Measurements from ENCODE around the gene CYLC2.

CYLC2 gene, protein sequence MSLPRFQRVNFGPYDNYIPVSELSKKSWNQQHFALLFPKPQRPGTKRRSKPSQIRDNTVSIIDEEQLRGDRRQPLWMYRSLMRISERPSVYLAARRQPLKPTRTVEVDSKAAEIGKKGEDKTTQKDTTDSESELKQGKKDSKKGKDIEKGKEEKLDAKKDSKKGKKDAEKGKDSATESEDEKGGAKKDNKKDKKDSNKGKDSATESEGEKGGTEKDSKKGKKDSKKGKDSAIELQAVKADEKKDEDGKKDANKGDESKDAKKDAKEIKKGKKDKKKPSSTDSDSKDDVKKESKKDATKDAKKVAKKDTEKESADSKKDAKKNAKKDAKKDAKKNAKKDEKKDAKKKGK

GRCh38 chr9:102995033-102995432 is at the start of gene CYLC2:
Gene CYLC2 (plus strand): TSS chr9:102995333. CDS start chr9:102995381, 48 bp downstream.
- no peak for DNase-seq

DNA sequence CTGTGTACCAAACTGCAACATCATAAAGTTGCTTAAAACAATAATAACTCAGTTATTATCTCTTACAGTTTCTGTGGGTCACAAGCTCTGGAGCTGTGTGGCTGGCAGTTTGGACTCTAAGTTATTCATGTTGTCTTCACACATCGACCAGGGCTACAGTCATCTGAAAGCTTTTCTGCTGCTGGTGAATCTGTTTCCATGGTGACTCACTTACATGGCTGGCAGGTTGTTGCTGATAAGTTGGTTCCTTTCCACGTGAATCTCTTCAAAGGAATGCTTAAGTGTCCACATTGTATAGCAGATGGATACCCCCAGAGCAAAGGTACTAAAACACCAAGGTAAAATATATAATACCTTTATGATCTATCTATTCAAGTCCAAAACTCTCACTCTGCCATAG is 44.8 kb upstream of the CYLC2 start:
- no peak for DNase-seq

GRCh38 chr9:102966999-102967398 is 28.1 kb upstream of the CYLC2 start:
- no peak for DNase-seq

- DNase-seq = no peak
These were observed 27.2 kb upstream of the CYLC2 start for GRCh38 chr9:102967979-102968378.

GRCh38 chr9:102972780-102973179 is 22.4 kb upstream of the CYLC2 start:
- no peak for DNase-seq

- no peak for DNase-seq
These were observed 20.6 kb upstream of the CYLC2 start for GRCh38 chr9:102974530-102974929.

GRCh38 chr9:102975251-102975650 is 19.9 kb upstream of the CYLC2 start:
- DNase-seq = no peak

DNA sequence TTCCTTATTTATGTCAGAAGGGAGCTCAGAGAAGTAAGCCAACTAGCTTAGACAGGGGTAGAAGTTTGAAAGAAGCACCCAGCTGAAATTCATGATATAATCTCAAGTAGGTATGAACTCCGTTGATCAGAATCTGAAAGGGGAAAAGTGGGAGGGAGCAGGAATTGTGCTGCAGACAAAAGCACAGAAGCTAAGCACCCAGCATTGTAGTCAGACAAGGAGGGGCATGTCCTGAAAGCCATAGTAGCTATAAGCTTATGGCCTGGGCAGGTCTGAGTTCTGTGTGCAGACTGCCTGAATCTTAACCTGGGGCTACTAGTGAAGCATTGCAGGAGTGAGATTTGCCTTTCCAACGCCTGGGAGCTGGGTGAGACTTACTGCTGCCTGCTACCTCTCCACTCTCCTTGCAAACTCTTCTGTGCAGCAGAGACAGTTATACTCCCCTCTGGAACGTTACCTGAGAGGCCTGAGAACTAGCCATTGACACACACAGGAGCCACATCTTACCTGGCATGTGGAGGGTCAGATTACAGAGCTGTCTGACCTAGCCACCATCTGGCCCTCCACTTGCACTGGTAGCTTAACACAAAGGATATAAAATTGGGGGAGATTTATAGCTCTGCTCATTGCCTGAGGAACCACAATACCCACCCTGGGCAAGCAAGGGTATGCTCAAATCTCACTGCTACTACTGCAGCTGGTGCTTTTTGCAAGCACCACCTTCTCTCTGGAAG is 9.8 kb upstream of the CYLC2 start:
- DNase-seq = no peak

- DNase-seq = no peak
These were observed 8.7 kb upstream of the CYLC2 start for GRCh38 chr9:102986425-102986824.

GRCh38 chr9:103003689-103004088 is 8.6 kb downstream of the CYLC2 start:
- DNase-seq = no peak

GRCh38 chr9:103014242-103014641 is 19.1 kb downstream of the CYLC2 start:
- DNase-seq = no peak

DNA sequence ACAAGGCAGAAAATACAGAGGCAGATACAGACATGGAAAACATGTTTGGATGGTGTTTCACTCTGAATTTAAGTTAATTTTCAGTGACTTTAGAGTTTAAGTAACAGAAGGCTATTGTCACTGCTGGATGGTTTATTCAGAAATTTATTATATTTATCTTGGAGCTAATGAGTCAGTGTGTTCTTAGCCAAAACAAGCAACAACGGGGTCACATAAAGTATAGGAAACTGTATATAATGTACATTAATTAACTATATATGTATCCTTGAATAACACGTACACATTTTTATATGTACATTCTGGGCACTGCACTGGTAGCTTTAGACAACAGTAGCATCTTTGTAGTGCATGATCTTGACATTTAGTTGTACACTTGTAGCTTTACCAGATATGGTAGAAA is 30.7 kb downstream of the CYLC2 start:
- DNase-seq = no peak

DNA sequence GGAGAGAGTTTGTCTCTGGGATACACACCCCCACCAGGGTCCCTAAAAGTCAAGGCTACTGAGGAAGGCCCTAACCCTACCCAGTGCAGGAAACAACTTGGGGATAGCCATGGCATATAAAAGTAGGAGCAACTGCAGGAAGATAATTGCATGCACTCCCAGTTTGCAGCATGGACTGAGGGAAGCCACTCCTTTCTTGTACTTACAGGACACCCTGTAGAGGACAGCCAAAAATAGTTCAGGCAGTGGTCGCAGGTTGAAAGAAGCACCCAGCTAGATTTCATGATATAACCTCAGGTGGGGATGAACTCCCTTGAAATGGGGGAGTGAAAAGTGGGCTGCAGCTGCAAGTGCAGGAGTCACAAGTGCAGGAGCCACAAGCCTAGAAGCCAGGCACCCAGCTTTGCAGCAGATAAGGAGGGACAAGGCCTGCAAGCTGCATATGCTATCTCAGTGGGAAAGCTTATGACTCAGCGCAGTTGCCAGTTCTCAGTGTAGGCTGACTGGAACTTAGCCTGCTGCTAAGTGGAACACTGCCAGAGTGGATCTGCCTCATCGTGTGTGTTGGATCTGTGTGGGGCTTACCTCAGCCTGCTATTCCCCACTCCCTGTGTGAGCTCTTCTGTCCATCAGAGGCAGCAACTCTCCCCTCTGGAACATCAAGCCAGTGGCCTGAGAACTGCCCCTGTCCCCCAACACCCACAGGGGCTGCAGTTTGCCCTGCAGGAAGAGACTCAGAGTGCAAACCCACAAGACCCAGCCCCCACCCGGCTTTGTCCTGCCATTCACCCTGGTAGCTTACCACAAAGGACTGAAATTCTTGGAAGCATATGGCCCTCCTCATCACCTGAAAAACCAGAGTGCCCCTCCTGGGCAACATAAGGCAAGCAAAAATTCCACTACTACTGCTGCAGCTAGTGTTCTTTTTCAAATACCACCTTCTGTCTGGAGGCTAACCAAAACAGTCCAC is 42.7 kb downstream of the CYLC2 start:
- no peak for DNase-seq

DNA sequence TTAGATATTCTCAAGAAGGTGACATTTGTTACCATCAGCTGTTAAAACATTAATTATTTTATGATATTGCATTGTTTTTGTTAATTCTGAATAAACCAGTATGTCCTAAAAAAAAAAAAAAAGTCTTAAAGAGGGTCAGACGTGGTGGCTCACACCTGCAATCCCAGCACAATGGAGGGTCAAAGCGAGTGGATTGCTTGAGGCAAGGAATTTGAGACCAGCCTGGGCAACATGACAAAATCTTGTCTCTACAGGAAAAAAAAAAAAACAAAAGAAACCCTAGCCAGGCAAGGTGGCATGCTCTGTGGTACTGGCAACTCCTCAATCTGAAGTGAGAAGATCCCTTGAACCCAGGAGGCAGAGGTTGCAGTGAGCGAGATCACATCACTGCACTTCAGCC is 46.8 kb downstream of the CYLC2 start:
- no peak for DNase-seq
